CD4-positive, CD25-positive, alpha-beta regulatory T cell (primary cell): ENCODE results near the gene NLRP5. TPM values are rescaled to one million over a fixed set of nuclear protein-coding genes. Genes with fewer than 3 reads are reported as not detected.
"Not testable (repeated sequence)": the region's sequence is repeated elsewhere in the genome, so short reads cannot be mapped to it uniquely, and the experiment has no call there.

ENCODE experiments used
- ATAC-seq, 2 donors: fragments of 150-1000 bp; cut with Tn5 transposase; one replicate each; pipeline ENCODE4 v1.10.0; 2021; ENCODE audit warnings: low read depth in 2 of 2, moderate number of reproducible peaks in 2 of 2, moderate library complexity in 1 of 2
- DNase-seq, 3 donors: peaks; one replicate each; pipeline versions ENCODE4 v3.0.0 to v3.0.0-alpha.2; 2012 to 2022; ENCODE audit warnings: mixed read lengths in 1 of 3
- H3K27ac ChIP-seq: one replicate; pipeline ENCODE4 v1.7.0; 2013; ENCODE audit warnings: mild to moderate bottlenecking, low read length; ENCODE audit not compliant: insufficient read depth, poor library complexity, severe bottlenecking
- H3K27me3 ChIP-seq: one replicate; pipeline ENCODE4 v1.7.0; 2013; ENCODE audit warnings: low read length; ENCODE audit not compliant: control insufficient read depth, insufficient read depth
- H3K36me3 ChIP-seq: one replicate; pipeline ENCODE4 v1.7.0; 2013; ENCODE audit warnings: mild to moderate bottlenecking, low read length, moderate library complexity; ENCODE audit not compliant: control insufficient read depth, insufficient read depth
- H3K4me1 ChIP-seq: 2 replicates; pipeline ENCODE4 v1.7.0; 2013; ENCODE audit warnings: mild to moderate bottlenecking, low read length; ENCODE audit not compliant: insufficient read depth, control insufficient read depth, poor library complexity, severe bottlenecking
- H3K4me3 ChIP-seq: one replicate; pipeline ENCODE4 v1.7.0; 2013; ENCODE audit warnings: low read depth, mild to moderate bottlenecking, low read length, moderate library complexity
- H3K9me3 ChIP-seq, 2 experiments: 1 replicate in 1 of 2; 2 replicates in 1 of 2; pipeline ENCODE4 v1.7.0; 2013; ENCODE audit warnings: low read length in 2 of 2, mild to moderate bottlenecking in 1 of 2, moderate library complexity in 1 of 2; ENCODE audit not compliant: control insufficient read depth in 2 of 2
- H3K27ac Mint-ChIP-seq, 3 donors: one replicate each; pipeline ENCODE4 v1.8.0; 2020 to 2022; ENCODE audit warnings: mild to moderate bottlenecking in 3 of 3, mixed read lengths in 3 of 3, moderate library complexity in 2 of 3
- H3K27me3 Mint-ChIP-seq: one replicate; pipeline ENCODE4 v1.8.0; 2022; ENCODE audit warnings: mild to moderate bottlenecking, mixed read lengths
- H3K36me3 Mint-ChIP-seq: one replicate; pipeline ENCODE4 v1.8.0; 2020; ENCODE audit warnings: mixed read lengths
- H3K4me1 Mint-ChIP-seq, 4 donors: one replicate each; pipeline ENCODE4 v1.8.0; 2020 to 2022; ENCODE audit warnings: mixed read lengths in 4 of 4, mild to moderate bottlenecking in 1 of 4
- H3K4me3 Mint-ChIP-seq, 4 donors: one replicate each; pipeline ENCODE4 v1.8.0; 2020 to 2022; ENCODE audit warnings: mild to moderate bottlenecking in 4 of 4, mixed read lengths in 4 of 4, moderate library complexity in 3 of 4
- H3K9me3 Mint-ChIP-seq, 7 donors: one replicate each; pipeline ENCODE4 v1.8.0; 2020 to 2022; ENCODE audit warnings: mixed read lengths in 7 of 7, mild to moderate bottlenecking in 3 of 7, moderate library complexity in 2 of 7
- polyA plus RNA-seq, 4 donors: library from polyadenylated mRNA; unstranded; fragments of 300-500 nt; fragmentation: Illumina TruSeq; gene quantifications; one replicate each; pipeline ENCODE4 v1.2.3, GENCODE V29; 2021
- total RNA-seq: library from RNA; stranded (reverse); gene quantifications from one replicate; pipeline ENCODE4 v1.2.3, GENCODE V29; 2022

The NLRP5 gene
- total and polyA plus RNA-seq, 5 donors from 2014 or later, result not detected

GRCh38 chr19:56019325-56019724, 32.8 kb downstream of the NLRP5 start:
- DNase-seq, H3K27me3 ChIP-seq, H3K4me1 ChIP-seq, H3K27ac Mint-ChIP-seq, H3K27ac ChIP-seq, H3K36me3 ChIP-seq, H3K9me3 ChIP-seq, H3K4me3 Mint-ChIP-seq, H3K4me3 ChIP-seq, H3K27me3 Mint-ChIP-seq, H3K4me1 Mint-ChIP-seq, ATAC-seq, H3K36me3 Mint-ChIP-seq: not testable (repeated sequence)
- peaks cover 0 to 19% (median 4%) of the 10 kb centered on the region in 7 donors for H3K9me3 Mint-ChIP-seq

- H3K36me3 Mint-ChIP-seq, H3K4me3 ChIP-seq, H3K4me1 ChIP-seq, H3K27ac ChIP-seq, ATAC-seq, H3K27me3 Mint-ChIP-seq, H3K36me3 ChIP-seq, H3K9me3 ChIP-seq, DNase-seq, H3K27ac Mint-ChIP-seq, H3K4me1 Mint-ChIP-seq, H3K27me3 ChIP-seq, H3K4me3 Mint-ChIP-seq: not testable (repeated sequence)
- peaks cover 0 to 17% (median 4%) of the 10 kb centered on the region in 7 donors for H3K9me3 Mint-ChIP-seq
These were observed 33.9 kb downstream of the NLRP5 start for GRCh38 chr19:56020355-56020975.

- H3K4me3 Mint-ChIP-seq, result no peak overlapping the region
- Histone ChIP-seq H3K4me1 (no peaks in the 10 kb centered on the region), H3K36me3 (no peaks in the 10 kb centered on the region), H3K4me3 (no peak overlapping the region), H3K27me3 (no peaks in the 10 kb centered on the region), H3K9me3 (peaks cover 0 to 2% of the 10 kb centered on the region in 2 experiments), H3K27ac (no peak overlapping the region)
- no peak for DNase-seq
- H3K36me3 Mint-ChIP-seq, result no peaks in the 10 kb centered on the region
- ATAC-seq, result no peak
- peaks cover 4% of the 10 kb centered on the region for H3K27me3 Mint-ChIP-seq
- no peaks in the 10 kb centered on the region for H3K4me1 Mint-ChIP-seq
- no peak overlapping the region for H3K27ac Mint-ChIP-seq
- H3K9me3 Mint-ChIP-seq, result peaks cover 0 to 7% (median 0%) of the 10 kb centered on the region in 7 donors
These were observed 40.2 kb downstream of the NLRP5 start for GRCh38 chr19:56026769-56027168.

- H3K27me3 Mint-ChIP-seq, result peaks cover 6% of the 10 kb centered on the region
- Histone ChIP-seq H3K27ac (no peak overlapping the region), H3K4me1 (no peaks in the 10 kb centered on the region), H3K27me3 (no peaks in the 10 kb centered on the region), H3K36me3 (no peaks in the 10 kb centered on the region), H3K9me3 (no peaks in the 10 kb centered on the region), H3K4me3 (no peak overlapping the region)
- no peaks in the 10 kb centered on the region for H3K36me3 Mint-ChIP-seq
- no peak overlapping the region for H3K4me3 Mint-ChIP-seq
- no peak for DNase-seq
- no peak for ATAC-seq
- H3K9me3 Mint-ChIP-seq, result peaks cover 0 to 9% (median under 1%) of the 10 kb centered on the region in 7 donors
- no peaks in the 10 kb centered on the region for H3K4me1 Mint-ChIP-seq
- no peak overlapping the region for H3K27ac Mint-ChIP-seq
These were observed 67.0 kb downstream of the NLRP5 start for GRCh38 chr19:56053596-56053995.

- Histone ChIP-seq H3K4me3 (no peak overlapping the region), H3K27ac (no peak overlapping the region), H3K4me1 (peaks cover 11% of the 10 kb centered on the region), H3K36me3 (no peaks in the 10 kb centered on the region), H3K9me3 (no peaks in the 10 kb centered on the region), H3K27me3 (no peaks in the 10 kb centered on the region)
- no peaks in the 10 kb centered on the region for H3K36me3 Mint-ChIP-seq
- H3K9me3 Mint-ChIP-seq, result peaks cover 0 to 2% (median 0%) of the 10 kb centered on the region in 7 donors
- peaks cover 0 to 20% (median 9%) of the 10 kb centered on the region in 4 donors for H3K4me1 Mint-ChIP-seq
- H3K27me3 Mint-ChIP-seq, result peaks cover 15% of the 10 kb centered on the region
- no peak overlapping the region for H3K27ac Mint-ChIP-seq
- peak overlapping the region in 3 of 4 donors; percentile 69 to 76 (median 74) for H3K4me3 Mint-ChIP-seq
- peak; percentile 69 to 80 for ATAC-seq
- DNase-seq, result peak; percentile 43 to 68 (median 53)
These were observed 79.8 kb downstream of the NLRP5 start for GRCh38 chr19:56066152-56067023.

GRCh38 chr19:56069642-56070041, 83.1 kb downstream of the NLRP5 start:
- no peak for ATAC-seq
- Mint-ChIP-seq H3K4me3 (no peak overlapping the region), H3K4me1 (peaks cover 0 to 20% (median 9%) of the 10 kb centered on the region in 4 donors), H3K36me3 (no peaks in the 10 kb centered on the region), H3K9me3 (peaks cover 0 to 2% (median 0%) of the 10 kb centered on the region in 7 donors), H3K27ac (no peak overlapping the region), H3K27me3 (peaks cover 15% of the 10 kb centered on the region)
- Histone ChIP-seq H3K4me1 (peaks cover 11% of the 10 kb centered on the region), H3K27ac (no peak overlapping the region), H3K27me3 (no peaks in the 10 kb centered on the region), H3K36me3 (no peaks in the 10 kb centered on the region), H3K4me3 (no peak overlapping the region), H3K9me3 (no peaks in the 10 kb centered on the region)
- no peak for DNase-seq

GRCh38 chr19:56071151-56071550, 84.6 kb downstream of the NLRP5 start:
- Mint-ChIP-seq H3K27ac (no peak overlapping the region), H3K27me3 (peaks cover 8% of the 10 kb centered on the region), H3K4me1 (peaks cover 0 to 17% (median 6%) of the 10 kb centered on the region in 4 donors)

More at GRCh38 chr19:56071151-56071550, 84.6 kb downstream of the NLRP5 start:
- H3K36me3 Mint-ChIP-seq, result no peaks in the 10 kb centered on the region
- H3K36me3 ChIP-seq, result no peaks in the 10 kb centered on the region
- peaks cover 9% of the 10 kb centered on the region for H3K4me1 ChIP-seq
- H3K4me3 Mint-ChIP-seq, result no peak overlapping the region
- H3K9me3 ChIP-seq, result no peaks in the 10 kb centered on the region
- H3K4me3 ChIP-seq, result no peak overlapping the region
- ATAC-seq (no peak), DNase-seq (no peak)
- no peak overlapping the region for H3K27ac ChIP-seq
- peaks cover 0 to 2% (median 0%) of the 10 kb centered on the region in 7 donors for H3K9me3 Mint-ChIP-seq
- H3K27me3 ChIP-seq, result no peaks in the 10 kb centered on the region
